Transverse colon (tissue), 4 donors: ENCODE measurements around the gene NIT2. TPM values are rescaled to one million over a fixed set of nuclear protein-coding genes. Genes with fewer than 3 reads are reported as not detected.

Experiments
- total RNA-seq, 4 donors: library from RNA; depleted of rRNA; stranded (reverse); fragments of >200 nt; gene quantifications; one replicate each; pipeline ENCODE4 v1.1.0, GENCODE V29; 2016

Gene NIT2
- total RNA-seq, 4 donors from 2014 or later = 13.8 to 25.1 (median 18.8) TPM

Other genes with a start within 250 kb of the NIT2 start
- 10 to 100 TPM; 12.3 to 38.2 (median 26.9) TPM for gene FILIP1L, start 220.3 kb upstream of the NIT2 start, total RNA-seq
- gene TBC1D23, start 73.8 kb upstream of the NIT2 start, total RNA-seq = 10 to 100 TPM; 15.5 to 42.5 (median 34.5) TPM
- 10 to 100 TPM; 13.1 to 38.1 (median 33.0) TPM for gene TOMM70, start 66.3 kb downstream of the NIT2 start, total RNA-seq
- gene LNP1, start 66.8 kb downstream of the NIT2 start, total RNA-seq = 1 to 10 TPM in 1 of 4 donors, under 1 TPM in 2, not detected in 1; 0.27 to 2.2 (median 0.40) TPM
- gene TMEM45A, start 157.9 kb downstream of the NIT2 start, total RNA-seq = 1 to 10 TPM in 3 of 4 donors, under 1 TPM in 1; 0.60 to 4.1 (median 1.5) TPM